SK-N-SH (cell line): ENCODE results near the gene TDRD10. TPM values are rescaled to one million over a fixed set of nuclear protein-coding genes. Genes with fewer than 3 reads are reported as not detected.

Source experiments
- CTCF ChIA-PET: fragments of 300-600, 350-600 bp; formaldehyde crosslinking; extraction: SDS; loops from one replicate; lab custom pipeline; 2021; lab: Yijun Ruan, JAX
- POLR2A ChIA-PET: fragments of 350-600 bp; sonication (Branson Sonifier 250); formaldehyde crosslinking; extraction: SDS; loops from one replicate; lab custom pipeline; 2020; ENCODE audit warnings: antibody characterized with exemption, inconsistent platforms; lab: Yijun Ruan, JAX
- DNase-seq: peaks from one replicate; pipeline ENCODE4 v3.0.0; 2012
- H2AFZ ChIP-seq: fragments of 200-600 bp; sonication (generic); 2 replicates; pipeline ENCODE4 v1.8.1; 2016; ENCODE audit warnings: antibody characterized with exemption, mild to moderate bottlenecking, low read depth
- H3F3A ChIP-seq: fragments of 200-600 bp; sonication (generic); replicated peaks from 2 replicates; pipeline ENCODE3; 2016; ENCODE audit warnings: antibody characterized with exemption, mild to moderate bottlenecking; ENCODE audit not compliant: insufficient read depth
- H3K27ac ChIP-seq, 2 experiments: fragments of 200-500 bp in 1 of 2; fragments of 200-600 bp in 1 of 2; sonication (Bioruptor generic) in 1 of 2; sonication (generic), shearing (Covaris generic) in 1 of 2; 2 replicates each; pipeline versions ENCODE4 v1.5.1 to v1.6.1; 2014 to 2016; ENCODE audit warnings: low read depth in 2 of 2, inconsistent platforms in 1 of 2, low read length in 1 of 2, mild to moderate bottlenecking in 1 of 2, mixed read lengths in 1 of 2
- H3K27me3 ChIP-seq: fragments of 200-600 bp; sonication (generic), shearing (Covaris generic); 2 replicates; pipeline ENCODE4 v1.6.1; 2016; ENCODE audit warnings: mixed run types; ENCODE audit not compliant: insufficient read depth
- H3K36me3 ChIP-seq, 2 experiments: fragments of 200-500 bp in 1 of 2; fragments of 200-600 bp in 1 of 2; sonication (Bioruptor generic) in 1 of 2; sonication (generic) in 1 of 2; replicated peaks in 1 of 2; 2 replicates each; pipeline versions ENCODE3 to v1.5.1; 2014 to 2016; ENCODE audit warnings: low read length in 1 of 2, mild to moderate bottlenecking in 1 of 2; ENCODE audit not compliant: insufficient read depth in 2 of 2, control insufficient read depth in 1 of 2
- H3K4me1 ChIP-seq, 2 experiments: fragments of 200-500 bp in 1 of 2; fragments of 200-600 bp in 1 of 2; sonication (Bioruptor generic) in 1 of 2; sonication (generic), shearing (Covaris generic) in 1 of 2; 2 replicates each; pipeline versions ENCODE4 v1.5.1 to v1.6.1; 2014 to 2016; ENCODE audit warnings: low read depth in 1 of 2, low read length in 1 of 2, mixed run types in 1 of 2; ENCODE audit not compliant: insufficient read depth in 2 of 2, control insufficient read depth in 1 of 2
- H3K4me2 ChIP-seq: fragments of 200-600 bp; sonication (generic), shearing (Covaris generic); 2 replicates; pipeline ENCODE4 v1.6.1; 2017; ENCODE audit warnings: mixed run types
- H3K4me3 ChIP-seq, 2 experiments: fragments of 200-500 bp in 1 of 2; fragments of 200-600 bp in 1 of 2; sonication (Bioruptor generic) in 1 of 2; sonication (generic), shearing (Covaris generic) in 1 of 2; 2 replicates each; pipeline versions ENCODE4 v1.5.1 to v1.8.1; 2014 to 2016; ENCODE audit warnings: low read depth in 2 of 2, inconsistent platforms in 1 of 2, low read length in 1 of 2, mild to moderate bottlenecking in 1 of 2, mixed read lengths in 1 of 2, moderate library complexity in 1 of 2
- H3K79me2 ChIP-seq: fragments of 200-600 bp; sonication (generic); 2 replicates; pipeline ENCODE4 v1.8.1; 2017; ENCODE audit warnings: mild to moderate bottlenecking; ENCODE audit not compliant: insufficient read depth
- H3K9ac ChIP-seq: fragments of 200-600 bp; sonication (generic); 2 replicates; pipeline ENCODE4 v1.6.1; 2017; ENCODE audit warnings: mixed run types
- H3K9me2 ChIP-seq: fragments of 200-600 bp; sonication (generic); 2 replicates; pipeline ENCODE4 v1.6.1; 2017; ENCODE audit warnings: mixed run types
- H3K9me3 ChIP-seq: fragments of 200-600 bp; sonication (generic); 2 replicates; pipeline ENCODE4 v1.6.1; 2017; ENCODE audit warnings: mixed run types, mild to moderate bottlenecking, moderate library complexity
- H4K20me1 ChIP-seq: fragments of 200-600 bp; sonication (generic); 2 replicates; pipeline ENCODE4 v1.6.1; 2017; ENCODE audit warnings: mild to moderate bottlenecking, mixed run types; ENCODE audit not compliant: insufficient read depth
- CHD2 ChIP-seq: fragments of 150-350 bp; IDR thresholded peaks from 2 replicates; pipeline ENCODE4 v1.6.1; 2018; ENCODE audit warnings: low read length; ENCODE audit not compliant: partially characterized antibody
- FOSL2 ChIP-seq: IDR thresholded peaks from 2 replicates; pipeline ENCODE4 v1.4.0; 2012; ENCODE audit warnings: low read depth, mild to moderate bottlenecking, moderate library complexity, borderline replicate concordance
- FOXJ3 ChIP-seq: sonication (generic); formaldehyde crosslinking; IDR thresholded peaks from 2 replicates; pipeline ENCODE4 v1.5.1; 2020; ENCODE audit warnings: mild to moderate bottlenecking, missing genetic modification reagents
- GABPA ChIP-seq: IDR thresholded peaks from 2 replicates; pipeline ENCODE4 v1.4.0; 2012; ENCODE audit warnings: low read depth, mild to moderate bottlenecking
- IRF3 ChIP-seq: fragments of 150-350 bp; IDR thresholded peaks from 2 replicates; pipeline ENCODE4 v1.6.1; 2016; ENCODE audit warnings: mild to moderate bottlenecking, low read depth, low read length
- JUND ChIP-seq: IDR thresholded peaks from 2 replicates; pipeline ENCODE4 v1.4.0; 2012
- MAX ChIP-seq: IDR thresholded peaks from 2 replicates; pipeline ENCODE4 v1.4.0; 2012; ENCODE audit warnings: low read depth
- MEF2A ChIP-seq: IDR thresholded peaks from 2 replicates; pipeline ENCODE4 v1.4.0; 2012; ENCODE audit warnings: low read depth, borderline replicate concordance
- MXI1 ChIP-seq: IDR thresholded peaks from 2 replicates; pipeline ENCODE4 v1.6.1; 2012; ENCODE audit warnings: mild to moderate bottlenecking, low read depth, low read length, improper control_type of control experiment
- NFIC ChIP-seq: IDR thresholded peaks from 2 replicates; pipeline ENCODE4 v1.4.0; 2012; ENCODE audit warnings: borderline replicate concordance
- NRF1 ChIP-seq: IDR thresholded peaks from 2 replicates; pipeline ENCODE4 v1.6.1; 2012; ENCODE audit warnings: low read depth, mild to moderate bottlenecking, low read length
- POLR2AphosphoS5 ChIP-seq: IDR thresholded peaks from 2 replicates; pipeline ENCODE4 v1.6.1; 2012; ENCODE audit warnings: low read depth, low read length
- RXRA ChIP-seq: IDR thresholded peaks from 2 replicates; pipeline ENCODE4 v1.4.0; 2012; ENCODE audit warnings: low read depth, mild to moderate bottlenecking, borderline replicate concordance
- SIN3A ChIP-seq: IDR thresholded peaks from 2 replicates; pipeline ENCODE4 v1.6.1; 2012; ENCODE audit warnings: low read depth, mild to moderate bottlenecking, low read length, moderate library complexity, borderline replicate concordance
- USF1 ChIP-seq: IDR thresholded peaks from 2 replicates; pipeline ENCODE4 v1.4.0; 2012; ENCODE audit warnings: low read depth, borderline replicate concordance
- WGBS: methylation state at CpG from one replicate; pipeline ENCODE4 v1.1.6; 2017; ENCODE audit warnings: low lambda C conversion rate; 5-methylcytosine and 5-hydroxymethylcytosine counted together
- polyA plus RNA-seq, 3 experiments: library from polyadenylated mRNA; depleted of rRNA; stranded (reverse); fragments of >200 nt; gene quantifications; 2 replicates each; pipeline ENCODE4 v1.2.3, GENCODE V29; 2012

The TDRD10 gene
- polyA plus RNA-seq, 1 of the 3 experiments (the other 2 are of a cell fraction), result not detected

- TF ChIP-seq MAX, result no peak
Measured at GRCh38 chr1:154593390-154593789, 91.4 kb downstream of the TDRD10 start (continued).

- H4K20me1 ChIP-seq, result peaks cover 32% of the 10 kb centered on the region
- WGBS, result 96% methylated on average over 7 of the region's 7 CpGs
- H3K4me1 ChIP-seq, result no peaks in the 10 kb centered on the region
- peaks cover 3% of the 10 kb centered on the region for H3F3A ChIP-seq
- no peak for DNase-seq
- H3K27me3 ChIP-seq, result no peaks in the 10 kb centered on the region
- no peaks in the 10 kb centered on the region for H3K9me3 ChIP-seq
- H3K9me2 ChIP-seq, result no peaks in the 10 kb centered on the region
- POLR2A ChIA-PET, result no interaction called here
- no peak overlapping the region for H3K4me3 ChIP-seq
- no peak overlapping the region for H3K4me2 ChIP-seq
- H3K79me2 ChIP-seq, result peaks cover 46% of the 10 kb centered on the region
- no peak overlapping the region for H2AFZ ChIP-seq
- peaks cover 75 to 84% of the 10 kb centered on the region in 2 experiments for H3K36me3 ChIP-seq
- no peak overlapping the region for H3K27ac ChIP-seq
- TF ChIP-seq CHD2 (no peak), NFIC (no peak), GABPA (no peak), MEF2A (no peak), POLR2AphosphoS5 (no peak), USF1 (no peak), MXI1 (no peak), FOXJ3 (CRISPR knock-in tag) (no peak), NRF1 (no peak), IRF3 (no peak), SIN3A (no peak)
- CTCF ChIA-PET, result interaction anchor here (1.0 to 1.1 kb wide), 2 partner anchors 53 to 60 kb away, joined by 3 to 4 read pairs; no protein-coding TSS in a partner anchor
- no peak overlapping the region for H3K9ac ChIP-seq
Measured at GRCh38 chr1:154594811-154595210, 92.8 kb downstream of the TDRD10 start.

GRCh38 chr1:154595621-154596020 is 93.6 kb downstream of the TDRD10 start:
- no peaks in the 10 kb centered on the region for H3K27me3 ChIP-seq
- peaks cover 55% of the 10 kb centered on the region for H3K79me2 ChIP-seq
- no peak overlapping the region for H2AFZ ChIP-seq
- peaks cover 40% of the 10 kb centered on the region for H4K20me1 ChIP-seq
- H3K4me3 ChIP-seq, result no peak overlapping the region
- H3K4me1 ChIP-seq, result no peaks in the 10 kb centered on the region
- no peak for DNase-seq
- H3F3A ChIP-seq, result peaks cover 3% of the 10 kb centered on the region
- peaks cover 66 to 77% of the 10 kb centered on the region in 2 experiments for H3K36me3 ChIP-seq
- TF ChIP-seq RXRA (no peak), FOSL2 (peak; percentile 25; the same call in 1 of the 2 replicates), JUND (peak; percentile 19; the same call in 1 of the 2 replicates)
- TF ChIP-seq, all 33 proteins: peak for 2
- CTCF ChIA-PET, result interaction anchor here (0.7 to 1.1 kb wide), 3 partner anchors 10 to 283 kb away, joined by 3 read pairs; no protein-coding TSS in a partner anchor
- Histone ChIP-seq H3K4me2 (no peak overlapping the region), H3K27ac (no peak overlapping the region), H3K9me3 (no peaks in the 10 kb centered on the region), H3K9me2 (no peaks in the 10 kb centered on the region), H3K9ac (no peak overlapping the region)
- WGBS, result 78% methylated on average over 1 of the region's 1 CpG
- POLR2A ChIA-PET, result no interaction called here

Other genes starting within 250 kb of the TDRD10 start
- 74.1 and 106 TPM in 2 replicates for gene HAX1, start 229.6 kb upstream of the TDRD10 start, polyA plus RNA-seq (2012; rRNA removed)
- 0.02 and 0.13 TPM in 2 replicates for gene AQP10, start 181.1 kb upstream of the TDRD10 start, polyA plus RNA-seq (2012; rRNA removed)
- 42.7 and 50.7 TPM in 2 replicates for gene ATP8B2, start 176.7 kb upstream of the TDRD10 start, polyA plus RNA-seq (2012; rRNA removed)
- 1.4 and 2.8 TPM in 2 replicates for gene IL6R, start 96.9 kb upstream of the TDRD10 start, polyA plus RNA-seq (2012; rRNA removed)
- gene SHE, start 193 bp downstream of the TDRD10 start, polyA plus RNA-seq (2012; rRNA removed), result not detected in 2 replicates
- gene UBE2Q1, start 56.4 kb downstream of the TDRD10 start, polyA plus RNA-seq (2012; rRNA removed), result 12.5 and 15.2 TPM in 2 replicates
- gene CHRNB2, start 65.6 kb downstream of the TDRD10 start, polyA plus RNA-seq (2012; rRNA removed), result 0.64 and 0.93 TPM in 2 replicates
- 61.1 and 87.9 TPM in 2 replicates for gene ADAR, start 106.0 kb downstream of the TDRD10 start, polyA plus RNA-seq (2012; rRNA removed)